Epithelial cell of esophagus (primary cell): Measurements from ENCODE around the gene TMSB4X.

Experiments used
- DNase-seq: peaks from one replicate; pipeline ENCODE4 v3.0.0; 2010; ENCODE audit warnings: low read depth
- H3K4me3 ChIP-seq: 2 replicates; pipeline ENCODE4 v1.5.1; 2011; ENCODE audit warnings: mild to moderate bottlenecking, low read length, control low read depth
- TF ChIP-seq, protein P1 (sequence below): IDR thresholded peaks from 2 replicates; pipeline ENCODE4 v1.5.1; 2011; ENCODE audit warnings: low read depth, mild to moderate bottlenecking, low read length, control low read depth, inconsistent platforms; ENCODE audit not compliant: insufficient read depth; ENCODE audit errors: missing control alignments

Gene TMSB4X

GRCh38 chrX:13008189-13008533 is 33.3 kb downstream of the TMSB4X start:
- no peak for DNase-seq
- H3K4me3 ChIP-seq, result no peak overlapping the region
- TF ChIP-seq, protein P1, sequence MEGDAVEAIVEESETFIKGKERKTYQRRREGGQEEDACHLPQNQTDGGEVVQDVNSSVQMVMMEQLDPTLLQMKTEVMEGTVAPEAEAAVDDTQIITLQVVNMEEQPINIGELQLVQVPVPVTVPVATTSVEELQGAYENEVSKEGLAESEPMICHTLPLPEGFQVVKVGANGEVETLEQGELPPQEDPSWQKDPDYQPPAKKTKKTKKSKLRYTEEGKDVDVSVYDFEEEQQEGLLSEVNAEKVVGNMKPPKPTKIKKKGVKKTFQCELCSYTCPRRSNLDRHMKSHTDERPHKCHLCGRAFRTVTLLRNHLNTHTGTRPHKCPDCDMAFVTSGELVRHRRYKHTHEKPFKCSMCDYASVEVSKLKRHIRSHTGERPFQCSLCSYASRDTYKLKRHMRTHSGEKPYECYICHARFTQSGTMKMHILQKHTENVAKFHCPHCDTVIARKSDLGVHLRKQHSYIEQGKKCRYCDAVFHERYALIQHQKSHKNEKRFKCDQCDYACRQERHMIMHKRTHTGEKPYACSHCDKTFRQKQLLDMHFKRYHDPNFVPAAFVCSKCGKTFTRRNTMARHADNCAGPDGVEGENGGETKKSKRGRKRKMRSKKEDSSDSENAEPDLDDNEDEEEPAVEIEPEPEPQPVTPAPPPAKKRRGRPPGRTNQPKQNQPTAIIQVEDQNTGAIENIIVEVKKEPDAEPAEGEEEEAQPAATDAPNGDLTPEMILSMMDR, result no peak

DNA sequence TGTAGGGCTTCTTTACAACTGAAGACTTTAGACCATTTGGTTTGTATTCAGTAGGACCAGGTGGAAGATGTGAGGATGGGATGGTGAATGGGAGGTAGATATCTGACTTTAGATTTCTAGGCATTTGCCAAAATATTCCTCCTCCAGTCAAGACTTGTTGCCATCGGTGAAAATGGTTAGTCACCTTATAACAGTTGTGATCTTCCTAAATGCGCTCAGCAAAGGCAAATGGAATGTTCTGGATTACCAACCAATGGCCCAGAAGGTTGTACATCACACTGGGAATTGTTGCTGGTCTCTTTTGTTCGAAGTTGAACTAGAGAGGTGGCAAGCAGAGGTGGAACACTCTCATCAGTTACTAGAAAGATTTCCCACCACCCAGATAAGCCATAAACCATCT is 33.9 kb downstream of the TMSB4X start:
- DNase-seq, result peak; percentile 32
- H3K4me3 ChIP-seq, result no peak overlapping the region
- TF ChIP-seq, protein P1, result no peak

GRCh38 chrX:13009273-13009672 is 34.4 kb downstream of the TMSB4X start:
- peak; percentile 35 for DNase-seq
- TF ChIP-seq, protein P1, result no peak
- no peak overlapping the region for H3K4me3 ChIP-seq

GRCh38 chrX:13009844-13010243 is 34.9 kb downstream of the TMSB4X start:
- H3K4me3 ChIP-seq, result no peak overlapping the region
- DNase-seq, result peak; percentile 36
- TF ChIP-seq, protein P1, result no peak

- no peak for DNase-seq
- TF ChIP-seq, protein P1, result no peak
- H3K4me3 ChIP-seq, result no peak overlapping the region
Measured at GRCh38 chrX:13010546-13010945, 35.6 kb downstream of the TMSB4X start.

DNA sequence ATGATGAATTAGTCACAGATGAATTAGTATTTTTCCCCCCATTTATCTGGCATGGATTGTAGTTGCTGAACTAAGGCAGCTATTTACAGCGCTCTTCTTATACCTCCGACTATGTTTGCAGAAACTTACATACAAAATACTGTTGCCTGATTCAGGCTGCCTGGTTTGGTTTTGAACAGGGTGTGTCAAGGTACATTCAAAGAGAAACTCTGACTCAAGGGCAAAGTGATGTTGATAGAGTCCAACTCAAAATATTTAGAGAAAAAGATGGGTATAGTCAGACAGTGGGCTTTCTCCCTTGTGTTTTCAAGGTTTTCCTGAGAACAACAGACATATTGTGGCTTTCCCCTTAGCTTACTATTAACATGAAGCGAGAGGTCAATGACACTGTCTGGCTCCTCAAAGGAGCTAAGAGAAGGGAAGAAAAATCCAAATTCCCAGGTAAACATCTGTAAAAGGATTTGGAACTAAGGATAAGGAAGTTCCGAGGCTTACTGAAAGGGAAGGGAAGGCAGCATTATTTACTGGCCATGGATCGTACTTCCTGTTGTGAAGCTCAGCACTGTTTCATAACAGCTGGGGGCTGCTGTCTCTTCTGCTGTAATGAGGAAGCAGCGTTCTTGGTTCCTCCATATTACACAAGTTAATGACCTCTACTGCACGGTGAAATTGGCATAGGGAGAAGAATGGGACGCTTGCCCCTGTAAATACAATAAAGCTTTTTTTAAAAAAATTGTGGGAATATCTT is 38.6 kb downstream of the TMSB4X start:
- H3K4me3 ChIP-seq, result no peak overlapping the region
- TF ChIP-seq, protein P1, result no peak
- peak; percentile 48 for DNase-seq
